Natural killer cell (primary cell): ENCODE data around the gene ZC3H15. TPM values are rescaled to one million over a fixed set of nuclear protein-coding genes. Genes with fewer than 3 reads are reported as not detected.
"Not testable (repeated sequence)": the region's sequence is repeated elsewhere in the genome, so short reads cannot be mapped to it uniquely, and the experiment has no call there.

Source experiments
- ATAC-seq, 3 donors: fragments of 150-1000 bp in 2 of 3; fragments of 200-7000 bp in 1 of 3; cut with Tn5 transposase; 1 replicate in 1 of 3; 2 replicates in 2 of 3; pipeline ENCODE4 v1.10.0; 2021; ENCODE audit warnings: mild to moderate bottlenecking in 2 of 3, moderate library complexity in 2 of 3
- DNase-seq, 2 donors: peaks; one replicate each; pipeline versions ENCODE4 v3.0.0 to v3.0.0-alpha.2; 2013 to 2021; ENCODE audit warnings: mixed read lengths in 1 of 2
- H3K27ac ChIP-seq: one replicate; pipeline ENCODE4 v1.5.1; 2013; ENCODE audit warnings: mild to moderate bottlenecking, low read length
- H3K27me3 ChIP-seq: one replicate; pipeline ENCODE4 v1.6.1; 2013; ENCODE audit warnings: low read length; ENCODE audit not compliant: control insufficient read depth, insufficient read depth
- H3K36me3 ChIP-seq: one replicate; pipeline ENCODE4 v1.6.1; 2013; ENCODE audit warnings: low read length; ENCODE audit not compliant: control insufficient read depth, insufficient read depth
- H3K4me1 ChIP-seq: one replicate; pipeline ENCODE4 v1.6.1; 2013; ENCODE audit warnings: low read length; ENCODE audit not compliant: control insufficient read depth, insufficient read depth
- H3K4me3 ChIP-seq: one replicate; pipeline ENCODE4 v1.5.1; 2013; ENCODE audit warnings: low read length
- H3K9me3 ChIP-seq: one replicate; pipeline ENCODE4 v1.6.1; 2013; ENCODE audit warnings: low read length; ENCODE audit not compliant: control insufficient read depth, insufficient read depth
- H3K27ac Mint-ChIP-seq, 2 donors: one replicate each; pipeline ENCODE4 v1.8.0; 2022; ENCODE audit warnings: mild to moderate bottlenecking in 2 of 2, mixed read lengths in 2 of 2, moderate library complexity in 1 of 2
- H3K27me3 Mint-ChIP-seq, 2 donors: one replicate each; pipeline ENCODE4 v1.8.0; 2022; ENCODE audit warnings: low read depth in 2 of 2, mixed read lengths in 2 of 2
- H3K36me3 Mint-ChIP-seq: one replicate; pipeline ENCODE4 v1.8.0; 2022; ENCODE audit warnings: mixed read lengths
- H3K4me1 Mint-ChIP-seq, 2 donors: one replicate each; pipeline ENCODE4 v1.8.0; 2022; ENCODE audit warnings: mixed read lengths in 2 of 2
- H3K4me3 Mint-ChIP-seq: one replicate; pipeline ENCODE4 v1.8.0; 2022; ENCODE audit warnings: mild to moderate bottlenecking, moderate library complexity, mixed read lengths
- H3K9me3 Mint-ChIP-seq, 2 donors: one replicate each; pipeline ENCODE4 v1.8.0; 2022; ENCODE audit warnings: mixed read lengths in 2 of 2
- CTCF ChIP-seq: fragments of 200-600 bp; IDR thresholded peaks from one replicate; pipeline ENCODE4 v1.8.0; 2022; ENCODE audit warnings: antibody characterized with exemption
- WGBS: methylation state at CpG from one replicate; pipeline ENCODE4 v1.1.7; 2013; ENCODE audit warnings: missing lambda C conversion rate; ENCODE audit not compliant: insufficient coverage; 5-methylcytosine and 5-hydroxymethylcytosine counted together
- intact Hi-C: fragments of 100-400 bp; cut with micrococcal nuclease; formaldehyde crosslinking; loops from one replicate; pipeline ENCODE4 v1.14.2; 2022
- total RNA-seq, 4 donors: library from RNA; stranded (reverse); fragments of 120-200 nt in 1 of 4; gene quantifications; one replicate each; pipeline versions ENCODE4 v1.2.3 to v1.2.4, GENCODE V29; 2013 to 2022

ZC3H15 gene
- total RNA-seq, 3 donors from 2014 or later (not counting 1 experiment from before 2014, with no cell fraction given): 92.5 to 115 (median 106) TPM

GRCh38 chr2:186460465-186460864 is 25.6 kb upstream of the ZC3H15 start:
- Mint-ChIP-seq H3K4me1 (peaks cover 0 to 5% of the 10 kb centered on the region in 2 donors), H3K4me3 (no peak overlapping the region), H3K27me3 (no peaks in the 10 kb centered on the region), H3K36me3 (no peaks in the 10 kb centered on the region), H3K9me3 (peaks cover 0 to 3% of the 10 kb centered on the region in 2 donors), H3K27ac (no peak overlapping the region)
- DNase-seq (peak in 1 of 2 donors; percentile 25), ATAC-seq (no peak)
- Histone ChIP-seq H3K4me1 (no peaks in the 10 kb centered on the region), H3K27ac (no peak overlapping the region), H3K36me3 (peaks cover 4% of the 10 kb centered on the region), H3K4me3 (no peak overlapping the region), H3K27me3 (no peaks in the 10 kb centered on the region), H3K9me3 (no peaks in the 10 kb centered on the region)
- 71% methylated on average over 1 of the region's 1 CpG for WGBS
- intact Hi-C loops: no loop called here
- no peak for TF ChIP-seq CTCF

- no peak overlapping the region for H3K27ac ChIP-seq
These were observed 19.3 kb upstream of the ZC3H15 start for GRCh38 chr2:186466743-186467142.

GRCh38 chr2:186467421-186467820 is 18.6 kb upstream of the ZC3H15 start:
- no peak overlapping the region for H3K27ac ChIP-seq
- Mint-ChIP-seq H3K4me1 (no peaks in the 10 kb centered on the region), H3K27ac (no peak overlapping the region), H3K4me3 (no peak overlapping the region), H3K27me3 (no peaks in the 10 kb centered on the region), H3K36me3 (no peaks in the 10 kb centered on the region), H3K9me3 (peaks cover 0 to 2% of the 10 kb centered on the region in 2 donors)
- H3K4me3 ChIP-seq: no peak overlapping the region
- no peaks in the 10 kb centered on the region for H3K27me3 ChIP-seq
- no peak for TF ChIP-seq CTCF
- no peaks in the 10 kb centered on the region for H3K9me3 ChIP-seq
- WGBS: 100% methylated on average over 2 of the region's 2 CpGs
- no peaks in the 10 kb centered on the region for H3K36me3 ChIP-seq
- intact Hi-C loops: no loop called here
- no peaks in the 10 kb centered on the region for H3K4me1 ChIP-seq
- no peak for ATAC-seq
- DNase-seq: no peak

More at GRCh38 chr2:186466743-186467142, 19.3 kb upstream of the ZC3H15 start:
- no peaks in the 10 kb centered on the region for H3K27me3 Mint-ChIP-seq
- ATAC-seq (no peak), DNase-seq (no peak)
- no peaks in the 10 kb centered on the region for H3K9me3 ChIP-seq
- H3K4me3 ChIP-seq: no peak overlapping the region
- intact Hi-C loops: no loop called here
- no peak for TF ChIP-seq CTCF
- no peaks in the 10 kb centered on the region for H3K36me3 ChIP-seq
- H3K36me3 Mint-ChIP-seq: no peaks in the 10 kb centered on the region
- no peaks in the 10 kb centered on the region for H3K4me1 ChIP-seq
- no peaks in the 10 kb centered on the region for H3K4me1 Mint-ChIP-seq
- H3K9me3 Mint-ChIP-seq: peaks cover 0 to 2% of the 10 kb centered on the region in 2 donors
- H3K4me3 Mint-ChIP-seq: no peak overlapping the region
- no peak overlapping the region for H3K27ac Mint-ChIP-seq
- H3K27me3 ChIP-seq: no peaks in the 10 kb centered on the region

- intact Hi-C loops, H3K4me3 ChIP-seq, H3K27ac Mint-ChIP-seq, H3K27me3 Mint-ChIP-seq, H3K9me3 Mint-ChIP-seq, ATAC-seq, H3K4me1 Mint-ChIP-seq, H3K9me3 ChIP-seq, H3K36me3 Mint-ChIP-seq, DNase-seq, H3K27ac ChIP-seq, H3K36me3 ChIP-seq, H3K27me3 ChIP-seq, H3K4me3 Mint-ChIP-seq, H3K4me1 ChIP-seq: not testable (repeated sequence)
- WGBS: 97% methylated on average over 30 of the region's 49 CpGs
These were observed 13.2 kb upstream of the ZC3H15 start for GRCh38 chr2:186472722-186473493.

- H3K9me3 ChIP-seq, H3K4me3 Mint-ChIP-seq, H3K27me3 ChIP-seq, H3K27me3 Mint-ChIP-seq, ATAC-seq, H3K4me3 ChIP-seq, H3K4me1 Mint-ChIP-seq, DNase-seq, H3K9me3 Mint-ChIP-seq, H3K36me3 Mint-ChIP-seq, intact Hi-C loops, H3K27ac Mint-ChIP-seq, H3K27ac ChIP-seq, H3K36me3 ChIP-seq, H3K4me1 ChIP-seq: not testable (repeated sequence)
- no CpG with 5 or more reads among the region's 1 CpG for WGBS
These were observed 11.8 kb upstream of the ZC3H15 start for GRCh38 chr2:186474239-186474638.
